GM23338 (cell line): ENCODE measurements around the gene ERICH3. TPM values are rescaled to one million over a fixed set of nuclear protein-coding genes. Genes with fewer than 3 reads are reported as not detected.

Experiments used
- ATAC-seq: fragments of 200-7000 bp; cut with Tn5 transposase; 3 replicates; pipeline ENCODE4 v1.9.1; 2020
- DNase-seq: peaks from one replicate; pipeline ENCODE4 v3.0.0-alpha.2; 2015; ENCODE audit warnings: low spot score
- H2AFZ ChIP-seq: fragments of 200-600 bp; sonication (generic); 2 replicates; pipeline ENCODE4 v1.8.0; 2016; ENCODE audit warnings: antibody characterized with exemption, mild to moderate bottlenecking, moderate library complexity
- H3F3A ChIP-seq: fragments of 200-600 bp; sonication (generic); replicated peaks from 2 replicates; pipeline ENCODE4 v1.8.0; 2017; ENCODE audit warnings: antibody characterized with exemption, mixed run types, low read depth
- H3K27ac ChIP-seq: fragments of 200-600 bp; sonication (generic); 2 replicates; pipeline ENCODE4 v1.6.1; 2016; ENCODE audit warnings: low read depth
- H3K27me3 ChIP-seq: fragments of 200-600 bp; sonication (generic); 2 replicates; pipeline ENCODE4 v1.8.0; 2016; ENCODE audit warnings: mild to moderate bottlenecking, mixed run types, moderate library complexity; ENCODE audit not compliant: insufficient read depth
- H3K36me3 ChIP-seq: fragments of 200-600 bp; sonication (generic); 2 replicates; pipeline ENCODE4 v1.8.0; 2016; ENCODE audit warnings: mild to moderate bottlenecking; ENCODE audit not compliant: insufficient read depth
- H3K4me1 ChIP-seq: fragments of 200-600 bp; sonication (generic); 2 replicates; pipeline ENCODE4 v1.8.0; 2016; ENCODE audit warnings: mild to moderate bottlenecking, moderate library complexity; ENCODE audit not compliant: insufficient read depth
- H3K4me2 ChIP-seq: fragments of 200-600 bp; sonication (generic); 2 replicates; pipeline ENCODE4 v1.7.1; 2017; ENCODE audit warnings: mixed run types
- H3K4me3 ChIP-seq: fragments of 200-600 bp; sonication (generic); 2 replicates; pipeline ENCODE4 v1.6.1; 2016; ENCODE audit warnings: mixed run types
- H3K79me2 ChIP-seq: fragments of 200-600 bp; sonication (generic); replicated peaks from 2 replicates; pipeline ENCODE4 v1.8.0; 2017; ENCODE audit warnings: mild to moderate bottlenecking; ENCODE audit not compliant: insufficient read depth
- H3K9me2 ChIP-seq: fragments of 200-600 bp; sonication (generic); 2 replicates; pipeline ENCODE4 v1.8.0; 2017; ENCODE audit not compliant: insufficient read depth
- H4K20me1 ChIP-seq: fragments of 200-600 bp; sonication (generic); replicated peaks from 2 replicates; pipeline ENCODE4 v1.8.0; 2017; ENCODE audit warnings: mild to moderate bottlenecking; ENCODE audit not compliant: insufficient read depth
- H3K27ac Mint-ChIP-seq: 2 replicates; pipeline ENCODE4 v1.8.0; 2020; ENCODE audit warnings: inconsistent platforms, mild to moderate bottlenecking, moderate library complexity, mixed read lengths
- H3K27me3 Mint-ChIP-seq: 3 replicates; pipeline ENCODE4 v1.8.0; 2022; ENCODE audit warnings: low read depth, mild to moderate bottlenecking, moderate library complexity, mixed read lengths, inconsistent platforms; ENCODE audit not compliant: insufficient read depth, poor library complexity
- H3K36me3 Mint-ChIP-seq: 3 replicates; pipeline ENCODE4 v1.8.0; 2021; ENCODE audit warnings: low read depth, mild to moderate bottlenecking, inconsistent platforms, moderate library complexity, mixed read lengths
- H3K4me1 Mint-ChIP-seq: 3 replicates; pipeline ENCODE4 v1.8.0; 2020; ENCODE audit warnings: mild to moderate bottlenecking, inconsistent platforms, mixed read lengths
- H3K4me3 Mint-ChIP-seq: 3 replicates; pipeline ENCODE4 v1.8.0; 2021; ENCODE audit warnings: moderate library complexity, mild to moderate bottlenecking, inconsistent platforms, mixed read lengths
- H3K9me3 Mint-ChIP-seq: 3 replicates; pipeline ENCODE4 v1.8.0; 2020; ENCODE audit warnings: moderate library complexity, mild to moderate bottlenecking, inconsistent platforms, mixed read lengths
- CREB1 ChIP-seq: fragments of 250-450 bp; sonication (Bioruptor Pico); IDR thresholded peaks from 2 replicates; pipeline ENCODE4 v1.5.0; 2020; ENCODE audit warnings: low read depth, mild to moderate bottlenecking, moderate library complexity
- CTCF ChIP-seq, 2 experiments: fragments of 200-600 bp in 1 of 2; sonication (generic) in 1 of 2; conservative IDR thresholded peaks; 2 replicates each; pipeline versions ENCODE4 v1.5.1 to v1.6.1; 2016 to 2017; ENCODE audit warnings: antibody characterized with exemption in 2 of 2, low read depth in 2 of 2, mild to moderate bottlenecking in 2 of 2, moderate library complexity in 1 of 2
- ETS1 ChIP-seq: IDR thresholded peaks from 2 replicates; pipeline ENCODE4 v1.6.1; 2016; ENCODE audit warnings: antibody characterized with exemption
- EZH2 ChIP-seq: fragments of 200-600 bp; sonication (generic); IDR thresholded peaks from one replicate; pipeline ENCODE4 v1.8.0; 2017; ENCODE audit warnings: antibody characterized with exemption, mild to moderate bottlenecking, low read depth; ENCODE audit not compliant: unreplicated experiment
- EZH2phosphoT487 ChIP-seq: fragments of 200-600 bp; sonication (generic); IDR thresholded peaks from one replicate; pipeline ENCODE4 v1.8.1; 2018; ENCODE audit warnings: antibody characterized with exemption; ENCODE audit not compliant: unreplicated experiment
- NANOG ChIP-seq: IDR thresholded peaks from 2 replicates; pipeline ENCODE4 v1.6.1; 2016; ENCODE audit warnings: antibody characterized with exemption, borderline replicate concordance
- POLR2AphosphoS5 ChIP-seq: IDR thresholded peaks from 2 replicates; pipeline ENCODE4 v1.6.1; 2016; ENCODE audit warnings: antibody characterized with exemption, low read depth
- REST ChIP-seq: IDR thresholded peaks from one replicate; pipeline ENCODE4 v1.6.1; 2018; ENCODE audit warnings: antibody characterized with exemption; ENCODE audit not compliant: unreplicated experiment
- STAT1 ChIP-seq: IDR thresholded peaks from one replicate; pipeline ENCODE4 v1.6.1; 2016; ENCODE audit warnings: antibody characterized with exemption; ENCODE audit not compliant: unreplicated experiment
- ZNF114 ChIP-seq: fragments of 250-450 bp; sonication (Bioruptor Pico); IDR thresholded peaks from 2 replicates; pipeline ENCODE4 v1.5.0; 2020; ENCODE audit warnings: mild to moderate bottlenecking, moderate library complexity
- ZNF331 ChIP-seq: fragments of 250-450 bp; sonication (Bioruptor Pico); IDR thresholded peaks from 2 replicates; pipeline ENCODE4 v1.5.0; 2020; ENCODE audit warnings: low read depth, mild to moderate bottlenecking, moderate library complexity
- ZNF462 ChIP-seq: fragments of 250-450 bp; sonication (Bioruptor Pico); IDR thresholded peaks from 2 replicates; pipeline ENCODE4 v1.5.0; 2020; ENCODE audit warnings: mild to moderate bottlenecking, moderate library complexity
- polyA plus RNA-seq: library from polyadenylated mRNA; unstranded; fragments of >200 nt; fragmentation: Nextera tagmentation; extraction: Ambion mirVana; gene quantifications from 2 replicates; pipeline ENCODE4 v1.2.1, GENCODE V29; 2016
- total RNA-seq: library from RNA; depleted of rRNA; stranded (reverse); fragments of >200 nt; shearing (Covaris generic); gene quantifications from 2 replicates; pipeline ENCODE4 v1.2.3, GENCODE V29; 2014

Gene ERICH3
- total and polyA plus RNA-seq, 2 experiments from 2014 or later = not detected

- no peaks in the 10 kb centered on the region for H3K27me3 ChIP-seq
- H3K36me3 ChIP-seq = no peaks in the 10 kb centered on the region
- H2AFZ ChIP-seq = no peak overlapping the region
- peaks cover 5% of the 10 kb centered on the region; the same call in 1 of the 2 replicates for H3K9me2 ChIP-seq
- H3K4me3 ChIP-seq = no peak overlapping the region
- Mint-ChIP-seq H3K4me3 (no peak overlapping the region), H3K36me3 (no peaks in the 10 kb centered on the region), H3K4me1 (peaks cover 6% of the 10 kb centered on the region), H3K27me3 (no peaks in the 10 kb centered on the region), H3K9me3 (no peaks in the 10 kb centered on the region), H3K27ac (no peak overlapping the region)
- H3K4me2 ChIP-seq = no peak overlapping the region
- TF ChIP-seq STAT1 (no peak), EZH2phosphoT487 (no peak), ETS1 (no peak), CTCF (conservative IDR thresholded peaks at IDR 0.05; ENCODE audit: low read depth in 2 of 2) (no peak), EZH2 (no peak), CREB1 (CRISPR knock-in tag) (no peak), ZNF462 (CRISPR knock-in tag) (no peak), REST (no peak), POLR2AphosphoS5 (no peak), NANOG (no peak), ZNF331 (no peak), ZNF114 (no peak)
- H3K79me2 ChIP-seq = no peaks in the 10 kb centered on the region
- no peaks in the 10 kb centered on the region for H3F3A ChIP-seq
- ATAC-seq (no peak), DNase-seq (no peak)
- no peaks in the 10 kb centered on the region for H3K4me1 ChIP-seq
- no peaks in the 10 kb centered on the region for H4K20me1 ChIP-seq
- H3K27ac ChIP-seq = no peak overlapping the region
Measured at GRCh38 chr1:74586253-74586897, 87.2 kb downstream of the ERICH3 start.
